Sciatic nerve (tissue), 2 donors: ENCODE results near the gene EPN2. TPM values are rescaled to one million over a fixed set of nuclear protein-coding genes. Genes with fewer than 3 reads are reported as not detected.

Experiments used
- ATAC-seq: fragments of 200-7000 bp; cut with Tn5 transposase; one replicate; pipeline ENCODE4 v1.9.1; 2020; ENCODE audit warnings: mild to moderate bottlenecking, moderate library complexity
- DNase-seq: peaks from one replicate; pipeline ENCODE4 v3.0.0-alpha.2; 2020; ENCODE audit warnings: low spot score
- intact Hi-C: fragments of 100-400 bp; cut with DNase I; formaldehyde crosslinking; loops from one replicate; pipeline ENCODE4 v1.14.2; 2022
- total RNA-seq: library from RNA; stranded (reverse); fragmentation: NEBNext Ultra II Directional; extraction: Animal tissue kit (Norgen Biotek cat#: 25700); gene quantifications from one replicate; pipeline ENCODE4 v1.2.1, GENCODE V29; 2021
- donor health status: DM: no; HTN: no; CAD: no.
- donor health status: DM: no; HTN: no; CAD: no.

The EPN2 gene
- total RNA-seq, 1 donor from 2014 or later: 76.6 TPM

GRCh38 chr17:19369107-19369778 is 132.1 kb downstream of the EPN2 start:
- ATAC-seq (no peak), DNase-seq (no peak)
- intact Hi-C loops: no loop called here

GRCh38 chr17:19369846-19370492 is 132.8 kb downstream of the EPN2 start:
- intact Hi-C loops: no loop called here
- DNase-seq (peak; percentile 44), ATAC-seq (no peak)

GRCh38 chr17:19370493-19370960 is 133.4 kb downstream of the EPN2 start:
- peak; percentile 85 for ATAC-seq
- intact Hi-C loops: no loop called here
- peak; percentile 67 for DNase-seq

GRCh38 chr17:19371259-19372010 is 134.3 kb downstream of the EPN2 start:
- DNase-seq (peak; percentile 43), ATAC-seq (no peak)
- intact Hi-C loops: no loop called here

GRCh38 chr17:19372011-19372370 is 134.8 kb downstream of the EPN2 start:
- ATAC-seq (no peak), DNase-seq (no peak)
- intact Hi-C loops: no loop called here

GRCh38 chr17:19372439-19372838 is 135.3 kb downstream of the EPN2 start:
- intact Hi-C loops: no loop called here
- DNase-seq: peak; percentile 44
- no peak for ATAC-seq

GRCh38 chr17:19372866-19373504 is 135.8 kb downstream of the EPN2 start:
- DNase-seq (peak; percentile 57), ATAC-seq (no peak)
- intact Hi-C loops: no loop called here

GRCh38 chr17:19374136-19374535 is 137.0 kb downstream of the EPN2 start:
- no peak for ATAC-seq
- intact Hi-C loops: no loop called here
- peak; percentile 41 for DNase-seq

GRCh38 chr17:19375732-19376131 is 138.6 kb downstream of the EPN2 start:
- ATAC-seq (no peak), DNase-seq (no peak)
- intact Hi-C loops: no loop called here

GRCh38 chr17:19376811-19377210 is 139.6 kb downstream of the EPN2 start:
- intact Hi-C loops: no loop called here
- ATAC-seq (no peak), DNase-seq (peak; percentile 32)

GRCh38 chr17:19377602-19378415 is 140.6 kb downstream of the EPN2 start:
- peak; percentile 97 for ATAC-seq
- peak; percentile 99 for DNase-seq
- intact Hi-C loops: no loop called here

GRCh38 chr17:19378416-19379360 is 141.5 kb downstream of the EPN2 start, which contains the start of gene MAPK7:
Gene MAPK7 (plus strand): TSS chr17:19378498. CDS start chr17:19378901, 403 bp downstream.
- intact Hi-C loops: no loop called here
- no peak for ATAC-seq
- no peak for DNase-seq

GRCh38 chr17:19379361-19380065 is 142.3 kb downstream of the EPN2 start:
- intact Hi-C loops: no loop called here
- DNase-seq (no peak), ATAC-seq (no peak)

GRCh38 chr17:19380481-19381301 is 143.5 kb downstream of the EPN2 start:
- ATAC-seq: no peak
- peak; percentile 60 for DNase-seq
- intact Hi-C loops: no loop called here

- DNase-seq: peak; percentile 54
Measured at GRCh38 chr17:19381361-19381740, 144.2 kb downstream of the EPN2 start.

GRCh38 chr17:19381741-19382444 is 144.7 kb downstream of the EPN2 start:
- DNase-seq: peak; percentile 55
- intact Hi-C loops: no loop called here
- no peak for ATAC-seq

More at GRCh38 chr17:19381361-19381740, 144.2 kb downstream of the EPN2 start:
- ATAC-seq: no peak
- intact Hi-C loops: no loop called here
